ENCODE measurements around the gene KRT37.

- TF ChIP-seq POLR2A (IDR thresholded peaks at IDR 0.05) (no peak), POLR2AphosphoS5 (IDR thresholded peaks at IDR 0.05) (no peak), CTCF (IDR thresholded peaks at IDR 0.05) (no peak), EP300 (IDR thresholded peaks at IDR 0.05) (no peak)
These were observed 42.0 kb downstream of the KRT37 start for GRCh38 chr17:41382394-41382793.

Data from upper lobe of left lung (tissue), 4 donors.